ENCODE data around the gene MYRIP.

- TF ChIP-seq POLR2A (IDR thresholded peaks at IDR 0.05; ENCODE audit: low read depth, low read length) (no peak), CHD1 (IDR thresholded peaks at IDR 0.05; ENCODE audit: low read depth, low read length) (no peak), USF2 (IDR thresholded peaks at IDR 0.05; ENCODE audit: low read depth, low read length) (no peak), BHLHE40 (IDR thresholded peaks at IDR 0.05; ENCODE audit: low read depth, low read length) (no peak), MAFK (IDR thresholded peaks at IDR 0.05; ENCODE audit: low read depth, low read length) (no peak), RAD21 (IDR thresholded peaks at IDR 0.05; ENCODE audit: low read length) (no peak), MAZ (IDR thresholded peaks at IDR 0.05; ENCODE audit: borderline replicate concordance, low read depth, low read length) (no peak), FOS (IDR thresholded peaks at IDR 0.05; ENCODE audit: low read depth, low read length) (no peak), RCOR1 (IDR thresholded peaks at IDR 0.05; ENCODE audit: insufficient replicate concordance, low read length) (no peak), MXI1 (IDR thresholded peaks at IDR 0.05; ENCODE audit: borderline replicate concordance, low read depth, low read length) (no peak), CEBPB (IDR thresholded peaks at IDR 0.05; ENCODE audit: low read depth, low read length) (no peak), SMC3 (IDR thresholded peaks at IDR 0.05; ENCODE audit: low read depth, low read length) (no peak)
- TF ChIP-seq, protein P1, sequence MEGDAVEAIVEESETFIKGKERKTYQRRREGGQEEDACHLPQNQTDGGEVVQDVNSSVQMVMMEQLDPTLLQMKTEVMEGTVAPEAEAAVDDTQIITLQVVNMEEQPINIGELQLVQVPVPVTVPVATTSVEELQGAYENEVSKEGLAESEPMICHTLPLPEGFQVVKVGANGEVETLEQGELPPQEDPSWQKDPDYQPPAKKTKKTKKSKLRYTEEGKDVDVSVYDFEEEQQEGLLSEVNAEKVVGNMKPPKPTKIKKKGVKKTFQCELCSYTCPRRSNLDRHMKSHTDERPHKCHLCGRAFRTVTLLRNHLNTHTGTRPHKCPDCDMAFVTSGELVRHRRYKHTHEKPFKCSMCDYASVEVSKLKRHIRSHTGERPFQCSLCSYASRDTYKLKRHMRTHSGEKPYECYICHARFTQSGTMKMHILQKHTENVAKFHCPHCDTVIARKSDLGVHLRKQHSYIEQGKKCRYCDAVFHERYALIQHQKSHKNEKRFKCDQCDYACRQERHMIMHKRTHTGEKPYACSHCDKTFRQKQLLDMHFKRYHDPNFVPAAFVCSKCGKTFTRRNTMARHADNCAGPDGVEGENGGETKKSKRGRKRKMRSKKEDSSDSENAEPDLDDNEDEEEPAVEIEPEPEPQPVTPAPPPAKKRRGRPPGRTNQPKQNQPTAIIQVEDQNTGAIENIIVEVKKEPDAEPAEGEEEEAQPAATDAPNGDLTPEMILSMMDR (conservative IDR thresholded peaks at IDR 0.05; ENCODE audit: low read depth, low read length), result no peak
Measured at GRCh38 chr3:39805650-39806049, 3.8 kb upstream of the MYRIP start.
